CD4-positive, alpha-beta T cell treated with Interleukin-12 subunit alpha and Interleukin-12 subunit beta, for 1 hour (primary cell): ENCODE results near the gene IL13RA2.

Source experiments
- DNase-seq: peaks from one replicate; pipeline ENCODE4 v3.0.0-alpha.2; 2020

The IL13RA2 gene

GRCh38 chrX:114985967-114986592 lies 31.3 kb downstream of the IL13RA2 start:
- no peak for DNase-seq

DNA sequence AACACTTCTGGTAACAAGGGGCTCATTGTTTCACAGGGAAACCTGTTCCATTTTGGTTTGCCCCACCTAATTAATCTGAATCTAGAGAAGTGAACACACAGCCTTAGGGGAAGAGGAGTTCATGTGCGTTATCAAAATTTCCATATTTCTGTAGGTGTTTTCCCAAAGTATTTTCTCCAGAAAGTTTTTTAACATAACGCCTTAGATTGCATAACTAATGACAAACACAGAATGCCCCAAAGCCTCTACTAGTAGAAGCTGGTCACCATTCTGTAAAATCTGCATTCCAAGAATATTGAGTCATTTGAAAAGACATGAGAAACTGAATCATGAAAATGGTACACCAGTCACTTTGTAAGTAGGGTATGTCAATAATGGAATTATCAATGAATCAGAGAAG lies 41.1 kb downstream of the IL13RA2 start:
- no peak for DNase-seq

DNA sequence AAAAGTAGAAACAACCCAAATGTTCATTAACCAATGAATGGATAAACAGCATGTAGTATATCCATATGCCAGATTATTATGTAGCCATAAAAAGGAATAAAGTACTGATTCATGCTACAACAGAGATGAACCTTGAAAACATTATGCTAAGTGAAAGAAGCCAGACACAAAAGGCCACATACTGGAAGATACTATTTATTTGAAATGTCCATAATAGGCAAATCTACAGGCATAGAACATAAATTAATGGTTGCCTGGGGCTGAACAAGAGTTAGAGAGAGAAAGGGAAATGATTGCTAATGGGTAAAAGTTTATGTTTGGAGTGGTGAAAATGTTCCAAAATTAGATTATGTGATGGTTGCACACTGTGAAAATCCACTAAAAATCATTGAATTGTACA lies 44.4 kb downstream of the IL13RA2 start:
- no peak for DNase-seq

DNA sequence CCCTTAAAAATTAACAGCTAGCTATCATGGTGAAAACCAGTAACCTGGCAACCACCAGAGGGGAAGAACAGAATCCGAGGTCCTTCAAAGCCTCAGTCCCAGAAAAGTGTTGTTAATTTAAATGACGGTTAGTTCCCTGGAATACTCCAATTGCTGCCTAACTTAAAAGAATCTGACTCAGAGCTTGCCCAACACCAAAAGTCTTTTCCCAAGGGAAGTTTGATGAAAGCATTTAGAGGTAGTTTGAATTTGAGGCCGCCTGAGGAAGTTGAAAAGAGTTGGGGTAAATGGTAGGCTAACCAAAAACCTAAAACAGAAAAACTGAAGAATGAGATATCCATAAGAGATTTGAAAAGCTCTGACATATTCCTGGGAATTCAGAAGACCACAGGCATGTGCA lies 46.6 kb downstream of the IL13RA2 start:
- DNase-seq, result no peak

DNA sequence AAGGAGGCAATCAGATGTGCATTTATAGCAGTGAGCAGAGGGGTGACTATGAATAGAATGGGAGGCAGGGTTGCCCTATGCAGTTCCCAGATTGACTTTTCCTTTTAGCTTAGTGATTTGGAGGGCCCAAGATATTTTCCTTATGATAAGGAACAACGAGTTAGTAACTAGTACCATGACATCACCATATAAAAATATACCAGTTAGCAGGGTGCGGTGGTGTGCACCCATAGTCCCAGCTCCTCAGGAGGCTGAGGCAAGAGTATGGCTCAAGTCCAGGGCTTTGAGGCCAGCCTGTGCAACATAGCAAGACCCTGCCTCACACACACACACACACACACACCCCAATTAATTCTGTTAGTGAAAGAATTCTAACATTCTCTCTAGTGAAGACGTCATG lies 53.0 kb downstream of the IL13RA2 start:
- DNase-seq, result no peak

GRCh38 chrX:114962209-114962608 lies 55.2 kb downstream of the IL13RA2 start:
- no peak for DNase-seq

DNA sequence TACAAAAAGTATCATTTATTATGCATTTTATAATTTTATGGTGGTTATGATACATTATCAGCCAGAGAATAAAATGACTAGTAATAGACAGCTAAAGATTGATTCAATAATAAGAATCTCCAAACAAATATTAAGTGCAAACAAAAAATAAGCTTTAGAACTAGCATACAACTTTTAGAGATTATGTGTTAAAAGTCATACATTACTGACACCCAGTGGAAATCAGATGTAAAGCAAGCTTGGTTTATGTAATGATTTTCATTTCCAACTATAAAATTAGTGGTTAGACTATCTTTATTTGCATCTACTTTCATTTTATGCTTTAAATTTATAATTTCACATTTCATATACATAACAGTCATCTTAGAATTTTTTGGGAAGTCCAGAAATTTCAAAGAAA lies 57.7 kb downstream of the IL13RA2 start:
- no peak for DNase-seq
